C4-2B (cell line): ENCODE data around the gene RPS6KB2.

Experiments
- CTCF ChIP-seq: fragments of 450-650 bp; conservative IDR thresholded peaks from 2 replicates; pipeline ENCODE4 v1.5.1; 2017; ENCODE audit warnings: mild to moderate bottlenecking
- ZFX ChIP-seq: fragments of 450-650 bp; IDR thresholded peaks from 2 replicates; pipeline ENCODE4 v1.6.1; 2017

GRCh38 chr11:67436459-67437081, 8.3 kb downstream of the RPS6KB2 start:
- TF ChIP-seq CTCF: no peak
- TF ChIP-seq ZFX: no peak
